K562 (cell line): ENCODE results near the gene PCDH9.

Experiments used
- GABPA ChIP-seq: fragments of 200-800 bp; sonication (Bioruptor generic); conservative IDR thresholded peaks from 2 replicates; pipeline ENCODE4 v1.6.1; 2016; ENCODE audit warnings: low read depth, missing genetic modification characterization, missing compliant biosample characterization
- TARDBP ChIP-seq: fragments of 450-650 bp; IDR thresholded peaks from 2 replicates; pipeline ENCODE4 v1.6.1; 2016
- ZFP30 ChIP-seq: fragments of 250-450 bp; sonication (Bioruptor Pico); IDR thresholded peaks from 2 replicates; pipeline ENCODE4 v1.8.0; 2022; ENCODE audit warnings: moderate library complexity, mild to moderate bottlenecking, inconsistent platforms, borderline replicate concordance
- TF ChIP-seq, protein P1 (sequence below): fragments of 450-650 bp; formaldehyde crosslinking; IDR thresholded peaks from 2 replicates; pipeline ENCODE4 v1.4.0; 2022; ENCODE audit warnings: missing genetic modification characterization

DNA sequence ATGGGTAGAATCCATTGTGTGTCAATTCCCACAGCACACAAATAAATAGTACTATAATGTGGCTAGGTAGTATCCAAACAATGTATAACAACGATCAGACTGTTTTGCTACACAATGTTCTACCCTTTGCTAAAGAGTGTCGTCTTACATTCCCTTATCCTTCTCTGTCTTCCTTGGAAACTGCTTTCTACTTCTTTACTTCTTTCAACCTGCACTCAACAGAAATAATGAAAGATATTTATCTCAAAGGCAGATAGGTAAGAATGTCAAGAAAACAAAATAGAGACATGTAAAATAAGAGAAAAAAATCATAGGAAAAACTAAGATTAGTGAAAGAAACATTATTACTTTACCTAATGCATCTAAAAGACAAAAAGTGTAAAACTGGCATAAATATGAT lies 814.7 kb downstream of the PCDH9 start:
- TF ChIP-seq GABPA (tag) (no peak), TARDBP (no peak), ZFP30 (CRISPR knock-in tag) (no peak)
- TF ChIP-seq, protein P1, sequence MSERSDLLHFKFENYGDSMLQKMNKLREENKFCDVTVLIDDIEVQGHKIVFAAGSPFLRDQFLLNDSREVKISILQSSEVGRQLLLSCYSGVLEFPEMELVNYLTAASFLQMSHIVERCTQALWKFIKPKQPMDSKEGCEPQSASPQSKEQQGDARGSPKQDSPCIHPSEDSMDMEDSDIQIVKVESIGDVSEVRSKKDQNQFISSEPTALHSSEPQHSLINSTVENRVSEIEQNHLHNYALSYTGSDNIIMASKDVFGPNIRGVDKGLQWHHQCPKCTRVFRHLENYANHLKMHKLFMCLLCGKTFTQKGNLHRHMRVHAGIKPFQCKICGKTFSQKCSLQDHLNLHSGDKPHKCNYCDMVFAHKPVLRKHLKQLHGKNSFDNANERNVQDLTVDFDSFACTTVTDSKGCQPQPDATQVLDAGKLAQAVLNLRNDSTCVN (CRISPR knock-in tag): no peak
